CD4-positive, alpha-beta T cell treated with Interleukin-15 for 1 hour (primary cell): Measurements from ENCODE around the gene C1orf87.

Experiments
- DNase-seq: peaks from one replicate; pipeline ENCODE4 v3.0.0-alpha.2; 2020

C1orf87 gene

DNA sequence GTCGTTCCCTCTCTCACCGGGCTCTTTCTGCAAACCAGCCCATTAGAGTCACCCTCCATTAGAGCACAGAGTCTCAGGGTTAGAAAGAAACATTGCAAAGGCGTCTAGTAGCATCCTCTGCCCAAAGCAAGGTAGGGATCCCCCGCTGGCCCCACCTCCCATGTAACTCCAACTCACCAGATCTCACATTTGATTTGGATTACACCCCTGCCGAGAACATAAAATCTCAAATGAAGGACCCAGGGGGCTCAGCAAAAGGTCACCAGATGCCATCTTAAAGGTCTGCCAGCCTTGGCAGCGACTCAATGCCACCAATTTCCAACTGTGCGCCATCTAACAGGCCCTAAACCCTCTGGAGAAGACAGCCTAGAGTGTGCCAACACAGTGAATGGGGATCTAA, 14.1 kb downstream of the C1orf87 start:
- DNase-seq: no peak

DNA sequence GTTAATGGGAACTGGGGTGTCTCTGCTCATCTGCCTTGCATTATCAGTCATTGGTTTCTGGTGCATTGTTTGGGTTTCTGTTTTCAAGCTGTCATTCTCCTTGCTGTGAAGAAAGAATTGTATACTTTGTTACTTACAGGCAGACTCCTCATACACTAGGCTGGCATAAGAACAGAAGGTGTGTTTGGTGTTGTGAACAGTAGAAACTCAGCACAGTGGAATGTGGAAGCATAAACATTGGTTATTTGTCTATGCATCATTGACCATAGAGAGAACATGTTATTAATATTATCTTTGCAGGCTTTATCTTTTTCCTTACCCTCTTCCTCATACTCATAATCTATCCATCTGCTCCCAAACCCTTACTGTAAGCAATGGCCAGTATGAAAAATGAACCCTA, 18.2 kb downstream of the C1orf87 start:
- DNase-seq: no peak

GRCh38 chr1:60054374-60054773, 19.2 kb downstream of the C1orf87 start:
- DNase-seq: no peak

DNA sequence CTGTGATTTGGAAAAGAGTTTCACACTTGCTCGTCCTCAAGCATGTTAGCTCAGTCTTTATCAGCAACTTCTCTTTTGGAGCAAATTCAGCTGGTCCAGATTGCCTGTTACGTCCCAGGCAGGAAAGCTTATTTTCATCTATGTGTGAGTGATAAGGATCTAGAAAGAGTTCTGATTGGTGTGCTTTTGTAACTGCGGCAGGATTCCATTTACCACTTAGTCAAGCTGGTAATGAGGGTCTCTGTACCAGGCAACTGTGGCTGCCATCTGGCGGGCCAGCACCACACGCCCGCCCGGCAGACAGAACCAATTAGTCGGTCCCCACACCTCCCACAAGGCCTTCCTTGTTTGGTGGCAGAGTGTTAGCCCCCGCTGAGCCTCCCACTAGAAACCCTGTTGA, 21.0 kb downstream of the C1orf87 start:
- no peak for DNase-seq

- DNase-seq: no peak
Observed at GRCh38 chr1:60051191-60051590, 22.4 kb downstream of the C1orf87 start.

DNA sequence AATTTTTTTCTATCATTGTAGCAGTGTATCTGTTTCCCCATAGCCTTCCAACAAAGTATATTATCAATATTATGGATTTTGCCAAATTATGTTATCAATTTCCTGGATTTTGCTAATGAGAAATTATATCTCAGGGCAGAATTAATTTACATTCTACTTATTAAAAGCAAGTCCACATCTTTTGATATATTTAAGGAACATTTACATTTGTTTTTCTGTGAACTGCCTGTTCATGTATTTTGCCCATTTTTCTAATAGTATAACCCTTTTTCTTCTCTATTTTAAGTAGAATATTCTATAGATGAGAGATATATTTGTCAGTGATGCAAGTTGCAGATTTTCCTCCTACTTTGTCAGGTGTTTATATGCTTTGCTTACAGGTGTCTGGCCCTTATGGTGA, 24.4 kb downstream of the C1orf87 start:
- DNase-seq: no peak

DNA sequence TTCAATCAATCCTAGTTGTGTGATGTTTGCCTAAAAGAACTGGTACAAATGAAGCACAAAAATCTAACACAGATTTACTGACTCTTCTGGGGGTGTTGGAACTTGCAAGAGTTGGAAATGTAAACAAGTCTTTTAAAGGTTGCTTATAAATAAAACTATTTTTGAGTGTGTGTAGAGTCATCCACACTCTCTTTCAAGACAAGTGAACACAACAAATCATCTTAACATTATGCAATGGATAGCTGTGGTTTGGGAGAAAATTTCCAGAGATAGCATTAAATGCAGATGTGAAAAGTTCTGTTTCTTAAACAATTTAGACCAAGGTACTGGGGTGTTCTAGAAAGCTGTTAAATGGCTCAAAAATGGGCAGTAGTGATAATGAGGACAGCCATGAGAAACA, 28.7 kb downstream of the C1orf87 start:
- DNase-seq: no peak

- no peak for DNase-seq
Observed at GRCh38 chr1:60041783-60042182, 31.8 kb downstream of the C1orf87 start.

GRCh38 chr1:60037669-60038068, 35.9 kb downstream of the C1orf87 start:
- DNase-seq: no peak

- DNase-seq: no peak
Observed at GRCh38 chr1:60036856-60037460, 36.6 kb downstream of the C1orf87 start.

GRCh38 chr1:60035921-60036320, 37.6 kb downstream of the C1orf87 start:
- DNase-seq: no peak

GRCh38 chr1:60034999-60035398, 38.6 kb downstream of the C1orf87 start:
- no peak for DNase-seq

GRCh38 chr1:60033066-60033465, 40.5 kb downstream of the C1orf87 start:
- DNase-seq: no peak

DNA sequence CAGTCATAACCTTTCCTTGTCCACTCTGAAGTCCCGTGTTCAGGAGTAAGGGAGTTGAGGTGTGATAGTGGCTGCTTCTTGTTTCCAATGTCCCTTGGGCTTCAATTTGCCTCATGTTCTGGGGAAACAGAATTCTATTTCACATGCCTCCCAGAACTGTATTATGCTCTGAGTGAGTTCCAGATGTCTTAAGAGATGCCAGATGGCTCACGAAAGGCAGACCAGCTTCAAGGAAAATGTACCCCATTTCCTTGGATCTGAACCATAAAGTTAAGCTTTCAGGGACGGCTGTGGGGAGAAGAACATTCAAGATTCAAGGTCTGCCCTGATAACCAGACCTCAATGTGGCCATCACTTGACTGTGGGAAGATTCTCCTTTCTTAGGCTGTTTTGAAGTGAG, 42.4 kb downstream of the C1orf87 start:
- DNase-seq: no peak

GRCh38 chr1:60025552-60025951, 48.0 kb downstream of the C1orf87 start:
- DNase-seq: no peak

GRCh38 chr1:60017508-60018205, 55.9 kb downstream of the C1orf87 start:
- no peak for DNase-seq

DNA sequence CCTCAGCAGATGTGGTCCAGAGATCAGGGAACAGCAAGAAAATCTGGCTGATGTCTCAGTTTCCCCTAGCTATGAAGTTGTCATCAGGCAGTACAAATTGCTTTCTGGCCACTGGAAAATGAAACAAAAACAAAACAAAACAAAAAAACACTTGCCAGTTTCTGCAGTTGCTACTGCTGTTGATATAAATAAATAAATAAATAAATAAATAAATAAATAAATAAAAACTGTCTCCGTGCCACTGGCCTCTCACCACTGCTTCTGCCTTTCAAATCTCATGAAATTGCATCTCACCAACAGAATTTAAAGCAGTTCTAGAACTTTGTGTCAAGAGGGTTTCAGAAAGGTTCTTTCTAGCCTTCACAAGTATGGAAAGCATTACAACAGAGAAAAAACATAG, 62.9 kb downstream of the C1orf87 start:
- no peak for DNase-seq

GRCh38 chr1:60008500-60008899, 65.1 kb downstream of the C1orf87 start:
- no peak for DNase-seq

GRCh38 chr1:60000625-60001024, 72.9 kb downstream of the C1orf87 start:
- no peak for DNase-seq

DNA sequence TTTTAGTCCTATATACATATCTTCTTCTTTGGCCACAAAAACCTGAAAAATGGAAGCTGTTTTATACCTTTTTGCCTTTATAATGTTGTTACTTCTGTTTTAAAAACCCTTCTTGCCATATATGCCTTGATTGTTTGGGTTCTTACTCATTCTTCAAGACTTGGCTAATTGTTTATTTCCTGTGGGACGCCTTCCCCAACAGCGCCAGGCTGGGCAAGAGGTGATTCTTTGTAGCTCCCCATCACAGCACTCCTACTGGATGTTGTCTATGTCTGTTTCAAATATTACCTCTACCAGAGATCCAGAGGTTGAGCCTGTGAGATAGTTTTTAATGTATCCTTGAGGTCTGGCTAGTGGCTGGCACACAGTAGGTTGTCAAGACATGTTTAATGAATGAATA, 73.8 kb downstream of the C1orf87 start:
- DNase-seq: no peak

GRCh38 chr1:59999006-59999405, 74.6 kb downstream of the C1orf87 start:
- DNase-seq: no peak

GRCh38 chr1:59997479-59998115, 76.0 kb downstream of the C1orf87 start:
- no peak for DNase-seq

DNA sequence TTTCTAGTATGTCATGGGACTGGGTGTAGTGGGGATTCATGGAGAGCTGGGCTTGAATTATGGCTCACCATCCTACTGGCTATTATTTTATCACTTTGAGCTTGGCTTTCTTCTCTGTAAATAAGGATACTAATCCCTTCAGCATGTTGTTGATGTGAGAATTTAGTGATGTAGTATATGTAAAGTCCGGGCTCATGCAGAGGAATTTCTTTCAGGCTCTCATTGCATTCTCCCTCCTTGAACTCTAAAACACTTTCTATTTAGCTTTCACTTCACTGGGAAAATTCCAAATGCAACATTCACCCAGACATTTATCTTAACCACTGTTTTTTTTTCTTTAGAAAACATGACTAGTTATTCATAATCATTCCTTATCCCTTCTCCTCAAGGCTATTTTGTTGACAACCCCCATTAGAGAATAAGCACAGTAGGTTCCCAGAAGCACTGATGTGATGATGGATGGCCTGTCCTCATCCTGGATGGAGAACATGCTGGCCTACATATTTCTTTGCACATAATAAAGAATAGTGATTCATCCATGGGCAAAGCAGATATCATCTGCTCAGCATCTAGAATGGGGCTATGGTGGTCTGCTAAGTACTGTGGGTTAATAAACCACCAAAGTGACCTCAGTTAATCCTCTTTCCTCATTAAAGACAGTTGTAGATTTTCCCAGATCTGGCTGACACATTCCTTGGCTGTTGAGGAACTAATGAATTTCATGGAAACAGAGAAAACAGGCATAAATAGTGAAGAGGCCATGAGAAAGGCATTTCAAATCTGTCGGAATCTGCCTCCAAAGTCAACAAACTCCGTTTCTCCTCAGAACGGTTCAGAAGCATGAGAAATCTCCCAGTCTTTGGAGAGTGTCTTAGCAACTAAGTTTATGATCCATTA, 79.0 kb downstream of the C1orf87 start:
- no peak for DNase-seq
